GM19099 (cell line): ENCODE measurements around the gene ANAPC5.
A peak's percentile ranks its signal among the peaks of the same experiment; 100 is the strongest.

Source experiments
- POLR2A ChIP-seq: IDR thresholded peaks from 3 replicates; pipeline ENCODE4 v1.6.1; 2011; ENCODE audit warnings: low read depth; ENCODE audit not compliant: insufficient read length; ENCODE audit errors: extremely low read depth

Gene ANAPC5

GRCh38 chr12:121295746-121296617 lies 56.2 kb downstream of the ANAPC5 start:
- TF ChIP-seq POLR2A, result no peak

DNA sequence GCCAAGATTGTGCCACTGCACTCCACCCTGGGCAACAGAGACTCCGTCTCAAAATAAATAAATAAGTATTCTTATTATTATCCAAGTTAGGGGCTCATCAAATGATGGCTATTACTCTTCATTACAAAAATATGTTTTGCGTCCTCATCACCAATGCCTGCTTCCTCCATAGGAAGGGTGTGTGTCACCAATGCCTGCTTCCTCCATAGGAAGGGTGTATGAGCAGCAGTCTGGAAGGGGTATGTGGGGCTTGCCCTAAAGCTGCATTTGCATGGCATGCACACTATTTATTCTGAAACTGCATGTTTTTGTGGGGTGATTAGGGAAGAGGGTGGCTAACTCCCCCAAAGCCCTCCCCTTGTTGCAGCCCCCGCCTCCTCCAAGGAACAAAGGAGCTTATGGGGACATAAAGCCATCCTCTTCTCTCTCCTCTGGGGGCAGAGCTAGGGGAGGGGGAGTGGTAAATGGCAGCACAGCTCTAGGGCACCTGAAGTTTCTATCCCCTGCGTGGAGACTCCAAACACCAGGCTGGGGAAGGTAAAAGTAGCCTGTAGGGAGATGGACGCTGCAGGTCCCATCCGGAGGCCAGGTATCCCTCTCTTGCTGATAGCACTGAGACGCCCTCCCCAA lies 57.0 kb downstream of the ANAPC5 start:
- peak; percentile 12 for TF ChIP-seq POLR2A

DNA sequence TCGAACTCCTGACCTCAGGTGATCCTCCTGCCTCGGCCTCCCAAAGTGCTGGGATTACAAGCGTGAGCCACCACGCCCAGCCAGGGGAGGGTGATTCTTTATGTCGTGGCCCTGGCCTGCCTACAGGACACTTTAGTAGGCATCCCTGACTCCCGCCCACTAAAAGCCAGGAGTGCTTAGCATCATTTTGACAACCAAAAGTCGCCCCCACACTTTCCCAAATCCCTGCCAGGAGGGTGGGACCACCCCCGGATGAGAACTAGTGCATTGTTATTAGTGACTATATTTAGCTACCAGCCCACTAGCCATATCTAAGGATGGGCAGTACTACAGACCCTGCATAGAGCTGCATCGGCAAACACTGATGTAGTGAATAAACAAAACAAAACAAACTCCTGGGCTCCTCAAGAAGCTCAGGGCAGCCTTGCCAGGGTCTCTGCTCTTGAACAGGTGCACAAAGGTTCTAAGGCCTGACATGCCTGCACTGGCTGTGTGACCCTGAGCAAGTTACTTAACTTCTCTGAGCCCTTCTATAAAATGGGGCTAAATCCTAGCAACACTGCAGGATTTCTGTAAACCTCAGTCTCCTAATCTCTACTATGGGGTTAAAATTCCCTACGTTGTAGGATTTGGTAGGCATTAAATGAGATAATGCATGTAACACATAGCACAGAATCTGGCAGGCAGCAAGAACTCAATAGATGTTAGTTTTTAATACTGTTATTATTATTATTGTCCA lies 57.9 kb downstream of the ANAPC5 start:
- no peak for TF ChIP-seq POLR2A

DNA sequence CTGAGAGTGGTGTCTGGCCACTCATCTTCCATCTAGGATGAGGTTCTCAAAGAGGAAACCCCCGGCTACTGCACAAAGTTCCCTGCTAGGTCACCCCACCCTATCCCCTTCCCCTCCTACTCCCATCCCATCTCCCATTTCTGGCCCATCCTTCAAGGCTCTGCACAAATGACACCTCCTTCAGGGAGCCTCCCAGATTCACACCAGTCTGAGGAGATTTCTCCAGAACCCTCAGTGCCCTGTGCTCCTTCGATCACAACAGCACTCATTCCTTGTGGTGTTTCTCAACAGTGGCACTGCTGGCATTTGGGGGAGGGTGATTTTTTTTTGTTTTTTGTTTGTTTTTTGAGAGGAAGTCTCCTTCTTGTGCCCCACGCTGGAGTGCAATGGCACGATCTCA lies 58.6 kb downstream of the ANAPC5 start:
- no peak for TF ChIP-seq POLR2A

GRCh38 chr12:121290410-121290809 lies 61.8 kb downstream of the ANAPC5 start:
- no peak for TF ChIP-seq POLR2A

GRCh38 chr12:121289962-121290361 lies 62.2 kb downstream of the ANAPC5 start:
- no peak for TF ChIP-seq POLR2A

- no peak for TF ChIP-seq POLR2A
Observed at GRCh38 chr12:121288986-121289385, 63.2 kb downstream of the ANAPC5 start.

DNA sequence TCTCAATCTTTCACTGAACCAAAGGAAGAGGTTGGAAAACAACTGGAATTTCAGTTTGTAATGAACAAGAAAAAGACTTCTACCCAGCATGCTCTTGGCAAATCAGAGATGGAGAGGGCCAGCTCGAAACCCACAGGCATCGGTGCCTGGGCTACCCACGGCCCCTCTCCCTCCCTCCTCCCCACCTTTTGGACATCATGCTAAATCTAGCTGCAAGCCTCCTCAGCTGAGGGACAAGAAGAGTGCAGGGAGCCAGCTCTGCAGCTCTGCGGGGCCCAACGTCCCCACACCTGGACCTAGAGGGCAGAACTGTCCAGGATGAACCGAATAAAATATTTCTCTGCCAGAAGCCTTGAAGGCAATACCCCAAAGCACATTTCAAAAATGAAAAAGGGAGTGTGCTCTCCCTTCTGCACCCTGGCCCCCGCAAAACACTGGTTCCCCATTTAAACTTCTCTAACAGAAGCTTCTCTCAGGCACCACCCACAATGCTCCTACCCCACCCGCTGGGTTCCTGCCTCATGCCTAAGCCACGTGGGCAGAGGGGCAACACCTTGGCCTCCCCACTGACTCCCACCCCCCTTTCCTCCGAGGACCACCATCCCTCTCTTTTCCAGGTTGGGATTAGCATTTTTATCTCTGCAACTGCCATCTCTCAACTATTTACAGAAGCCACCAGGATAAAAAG lies 63.9 kb downstream of the ANAPC5 start:
- no peak for TF ChIP-seq POLR2A

DNA sequence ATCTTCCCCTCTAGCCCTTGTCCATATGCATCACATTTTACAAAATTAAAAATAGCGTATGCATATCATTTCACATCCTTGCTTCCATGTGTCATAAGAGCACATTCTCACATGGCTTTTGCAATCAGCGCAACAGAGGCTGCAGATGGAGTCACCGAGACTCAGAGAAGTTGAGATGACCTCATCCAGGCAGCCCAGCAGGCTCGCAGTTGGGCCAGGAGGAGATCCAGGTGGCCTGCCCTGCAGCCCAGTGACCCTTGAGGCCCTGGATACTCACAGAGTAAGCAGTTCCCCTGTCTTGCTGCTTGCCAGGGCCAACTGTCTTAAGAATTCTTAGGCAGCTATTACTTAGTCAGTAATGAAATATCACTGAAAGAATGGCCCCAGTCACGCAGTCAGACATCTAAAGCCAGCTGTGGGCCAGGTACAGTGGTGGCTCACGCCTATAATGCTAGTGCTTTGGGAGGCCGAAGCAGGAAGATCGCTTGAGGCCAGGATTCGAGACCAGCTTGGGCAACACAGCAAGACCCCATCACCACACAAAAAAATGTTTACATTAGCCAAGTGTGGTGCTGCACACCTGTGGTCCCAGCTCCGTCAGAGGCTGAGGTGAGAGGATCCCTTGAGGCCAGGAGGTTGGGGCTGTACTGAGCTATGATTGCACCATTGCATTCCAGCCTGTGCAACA lies 64.8 kb downstream of the ANAPC5 start:
- TF ChIP-seq POLR2A, result no peak

DNA sequence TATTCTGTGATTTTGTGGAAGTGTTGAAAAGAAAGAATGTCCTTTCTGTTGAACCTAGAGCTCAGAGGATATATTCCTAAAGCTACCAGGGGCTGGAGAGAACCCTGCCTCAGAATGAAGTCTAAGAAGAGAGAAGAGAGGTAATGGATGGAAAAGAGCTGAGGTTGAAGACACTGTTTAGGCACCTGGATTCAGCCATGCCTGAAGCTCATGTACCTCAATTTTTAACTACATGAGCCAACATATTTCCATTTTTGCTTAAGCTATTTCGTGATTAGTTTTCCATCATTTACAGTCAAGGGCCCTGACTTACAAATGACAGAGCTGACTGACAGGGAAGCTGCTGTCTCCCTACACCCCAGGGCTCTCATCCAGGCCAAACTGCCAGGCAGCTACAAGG lies 66.4 kb downstream of the ANAPC5 start:
- no peak for TF ChIP-seq POLR2A

DNA sequence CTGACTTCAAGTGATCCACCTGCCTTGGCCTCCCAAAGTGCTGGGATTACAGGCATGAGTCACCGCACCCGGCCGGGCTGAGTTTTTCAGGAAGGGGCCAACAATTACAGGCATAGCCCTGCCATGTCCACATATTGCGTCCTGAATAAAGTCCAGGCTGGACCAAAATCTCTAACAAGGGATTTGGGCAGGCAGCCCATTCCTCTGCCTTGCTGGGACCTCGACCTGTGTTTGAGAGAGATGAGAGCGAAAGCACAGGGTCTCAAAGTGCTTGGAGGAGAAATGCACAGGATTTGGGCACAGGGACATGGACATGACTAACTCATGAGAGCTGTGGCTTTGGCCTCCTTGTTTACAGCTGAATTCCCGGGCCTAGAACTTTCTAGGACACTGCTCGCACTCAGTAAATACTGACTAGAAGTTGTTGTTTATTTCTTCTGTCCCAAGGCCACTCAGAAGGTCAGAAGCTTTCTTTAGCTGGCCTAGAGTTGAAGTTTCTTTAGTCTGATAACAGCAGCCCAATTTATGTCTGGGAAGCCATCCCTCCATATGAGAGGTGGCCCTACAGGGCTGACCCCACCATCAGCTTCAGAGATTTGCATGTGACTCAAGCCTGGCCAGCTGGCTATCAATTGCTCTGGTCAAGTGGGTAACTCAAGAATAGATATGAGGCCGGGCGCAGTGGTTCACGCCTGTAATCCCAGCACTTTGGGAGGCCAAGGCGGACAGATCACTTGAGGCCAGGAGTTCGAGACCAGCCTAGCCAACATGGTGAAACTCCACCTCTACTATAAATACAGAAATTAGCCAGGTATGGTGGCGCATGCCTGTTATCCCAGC lies 67.4 kb downstream of the ANAPC5 start:
- TF ChIP-seq POLR2A, result no peak

DNA sequence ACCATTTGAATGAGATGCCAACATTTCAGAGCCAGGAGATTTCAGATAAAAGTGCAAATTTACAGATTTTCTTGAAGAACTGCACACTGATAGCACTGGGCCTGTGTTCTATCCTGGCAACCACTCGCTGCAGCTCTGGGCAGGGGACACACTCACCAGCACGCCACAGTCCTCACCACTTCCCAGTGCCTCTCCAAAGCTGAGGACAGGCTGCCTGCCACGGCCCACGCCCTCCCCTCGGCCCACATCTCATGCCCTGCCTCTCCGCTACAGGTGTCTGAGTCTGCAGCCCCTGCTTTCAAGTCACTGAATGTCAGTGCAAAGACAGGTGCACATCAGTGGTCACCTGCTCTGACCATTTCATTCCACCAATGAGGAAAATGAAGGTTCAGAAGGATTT lies 68.4 kb downstream of the ANAPC5 start:
- TF ChIP-seq POLR2A, result no peak

GRCh38 chr12:121283388-121283787 lies 68.8 kb downstream of the ANAPC5 start:
- no peak for TF ChIP-seq POLR2A
